HEK293 (cell line): ENCODE results near the gene GRIK2.

ENCODE experiments used
- CTCF ChIP-seq: fragments of 450-650 bp; formaldehyde crosslinking; IDR thresholded peaks from 2 replicates; pipeline ENCODE4 v1.5.1; 2016; ENCODE audit warnings: missing biosample characterization, missing genetic modification characterization
- EGR2 ChIP-seq: fragments of 450-650 bp; formaldehyde crosslinking; IDR thresholded peaks from 2 replicates; pipeline ENCODE4 v1.5.1; 2016; ENCODE audit warnings: low read depth, missing biosample characterization, missing genetic modification characterization

GRCh38 chr6:101458826-101459225 lies 65.3 kb downstream of the GRIK2 start:
- TF ChIP-seq EGR2 (tag by site-specific recombination) (no peak), CTCF (tag by site-specific recombination) (no peak)
